H1 (cell line): ENCODE data around the gene DPYD.

ENCODE experiments used
- HDAC6 ChIP-seq: IDR thresholded peaks from one replicate; pipeline ENCODE4 v1.7.1; 2012; ENCODE audit warnings: low read depth, mild to moderate bottlenecking, inconsistent platforms, low read length, moderate library complexity
- POLR2AphosphoS5 ChIP-seq: IDR thresholded peaks from 2 replicates; pipeline ENCODE4 v1.6.1; 2011; ENCODE audit warnings: low read depth, low read length
- RAD21 ChIP-seq, 2 experiments: IDR thresholded peaks in 1 of 2; conservative IDR thresholded peaks in 1 of 2; 2 replicates each; pipeline ENCODE4 v1.6.1; 2011; ENCODE audit warnings: low read depth in 2 of 2, low read length in 2 of 2, improper control_type of control experiment in 1 of 2, inconsistent platforms in 1 of 2, mild to moderate bottlenecking in 1 of 2, moderate library complexity in 1 of 2
- YY1 ChIP-seq: IDR thresholded peaks from 2 replicates; pipeline ENCODE4 v1.6.1; 2011; ENCODE audit warnings: low read depth, mild to moderate bottlenecking, low read length
- TF ChIP-seq, protein P1 (sequence below), 3 experiments: IDR thresholded peaks; 1 replicate in 2 of 3; 2 replicates in 1 of 3; pipeline versions ENCODE4 v1.5.1 to v1.6.1; 2011; ENCODE audit warnings: low read length in 3 of 3, mild to moderate bottlenecking in 3 of 3, inconsistent platforms in 2 of 3, low read depth in 1 of 3, moderate library complexity in 1 of 3; ENCODE audit not compliant: insufficient read depth in 1 of 3; ENCODE audit errors: control extremely low read depth in 1 of 3

GRCh38 chr1:97238816-97239215 is 682.0 kb downstream of the DPYD start:
- TF ChIP-seq RAD21 (IDR thresholded peaks at IDR 0.05 in 1 of 2, conservative IDR thresholded peaks at IDR 0.05 in 1 of 2; ENCODE audit: low read depth in 2 of 2, low read length in 2 of 2) (no peak), POLR2AphosphoS5 (no peak), HDAC6 (no peak), YY1 (no peak)
- TF ChIP-seq, protein P1, sequence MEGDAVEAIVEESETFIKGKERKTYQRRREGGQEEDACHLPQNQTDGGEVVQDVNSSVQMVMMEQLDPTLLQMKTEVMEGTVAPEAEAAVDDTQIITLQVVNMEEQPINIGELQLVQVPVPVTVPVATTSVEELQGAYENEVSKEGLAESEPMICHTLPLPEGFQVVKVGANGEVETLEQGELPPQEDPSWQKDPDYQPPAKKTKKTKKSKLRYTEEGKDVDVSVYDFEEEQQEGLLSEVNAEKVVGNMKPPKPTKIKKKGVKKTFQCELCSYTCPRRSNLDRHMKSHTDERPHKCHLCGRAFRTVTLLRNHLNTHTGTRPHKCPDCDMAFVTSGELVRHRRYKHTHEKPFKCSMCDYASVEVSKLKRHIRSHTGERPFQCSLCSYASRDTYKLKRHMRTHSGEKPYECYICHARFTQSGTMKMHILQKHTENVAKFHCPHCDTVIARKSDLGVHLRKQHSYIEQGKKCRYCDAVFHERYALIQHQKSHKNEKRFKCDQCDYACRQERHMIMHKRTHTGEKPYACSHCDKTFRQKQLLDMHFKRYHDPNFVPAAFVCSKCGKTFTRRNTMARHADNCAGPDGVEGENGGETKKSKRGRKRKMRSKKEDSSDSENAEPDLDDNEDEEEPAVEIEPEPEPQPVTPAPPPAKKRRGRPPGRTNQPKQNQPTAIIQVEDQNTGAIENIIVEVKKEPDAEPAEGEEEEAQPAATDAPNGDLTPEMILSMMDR (IDR thresholded peaks at IDR 0.05; ENCODE audit: control extremely low read depth in 1 of 3, insufficient read depth in 1 of 3, low read depth in 1 of 3, low read length in 3 of 3): no peak
